ENCODE measurements around the gene NIPBL.

Gene NIPBL, protein sequence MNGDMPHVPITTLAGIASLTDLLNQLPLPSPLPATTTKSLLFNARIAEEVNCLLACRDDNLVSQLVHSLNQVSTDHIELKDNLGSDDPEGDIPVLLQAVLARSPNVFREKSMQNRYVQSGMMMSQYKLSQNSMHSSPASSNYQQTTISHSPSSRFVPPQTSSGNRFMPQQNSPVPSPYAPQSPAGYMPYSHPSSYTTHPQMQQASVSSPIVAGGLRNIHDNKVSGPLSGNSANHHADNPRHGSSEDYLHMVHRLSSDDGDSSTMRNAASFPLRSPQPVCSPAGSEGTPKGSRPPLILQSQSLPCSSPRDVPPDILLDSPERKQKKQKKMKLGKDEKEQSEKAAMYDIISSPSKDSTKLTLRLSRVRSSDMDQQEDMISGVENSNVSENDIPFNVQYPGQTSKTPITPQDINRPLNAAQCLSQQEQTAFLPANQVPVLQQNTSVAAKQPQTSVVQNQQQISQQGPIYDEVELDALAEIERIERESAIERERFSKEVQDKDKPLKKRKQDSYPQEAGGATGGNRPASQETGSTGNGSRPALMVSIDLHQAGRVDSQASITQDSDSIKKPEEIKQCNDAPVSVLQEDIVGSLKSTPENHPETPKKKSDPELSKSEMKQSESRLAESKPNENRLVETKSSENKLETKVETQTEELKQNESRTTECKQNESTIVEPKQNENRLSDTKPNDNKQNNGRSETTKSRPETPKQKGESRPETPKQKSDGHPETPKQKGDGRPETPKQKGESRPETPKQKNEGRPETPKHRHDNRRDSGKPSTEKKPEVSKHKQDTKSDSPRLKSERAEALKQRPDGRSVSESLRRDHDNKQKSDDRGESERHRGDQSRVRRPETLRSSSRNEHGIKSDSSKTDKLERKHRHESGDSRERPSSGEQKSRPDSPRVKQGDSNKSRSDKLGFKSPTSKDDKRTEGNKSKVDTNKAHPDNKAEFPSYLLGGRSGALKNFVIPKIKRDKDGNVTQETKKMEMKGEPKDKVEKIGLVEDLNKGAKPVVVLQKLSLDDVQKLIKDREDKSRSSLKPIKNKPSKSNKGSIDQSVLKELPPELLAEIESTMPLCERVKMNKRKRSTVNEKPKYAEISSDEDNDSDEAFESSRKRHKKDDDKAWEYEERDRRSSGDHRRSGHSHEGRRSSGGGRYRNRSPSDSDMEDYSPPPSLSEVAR (N-terminal part only)

DNA sequence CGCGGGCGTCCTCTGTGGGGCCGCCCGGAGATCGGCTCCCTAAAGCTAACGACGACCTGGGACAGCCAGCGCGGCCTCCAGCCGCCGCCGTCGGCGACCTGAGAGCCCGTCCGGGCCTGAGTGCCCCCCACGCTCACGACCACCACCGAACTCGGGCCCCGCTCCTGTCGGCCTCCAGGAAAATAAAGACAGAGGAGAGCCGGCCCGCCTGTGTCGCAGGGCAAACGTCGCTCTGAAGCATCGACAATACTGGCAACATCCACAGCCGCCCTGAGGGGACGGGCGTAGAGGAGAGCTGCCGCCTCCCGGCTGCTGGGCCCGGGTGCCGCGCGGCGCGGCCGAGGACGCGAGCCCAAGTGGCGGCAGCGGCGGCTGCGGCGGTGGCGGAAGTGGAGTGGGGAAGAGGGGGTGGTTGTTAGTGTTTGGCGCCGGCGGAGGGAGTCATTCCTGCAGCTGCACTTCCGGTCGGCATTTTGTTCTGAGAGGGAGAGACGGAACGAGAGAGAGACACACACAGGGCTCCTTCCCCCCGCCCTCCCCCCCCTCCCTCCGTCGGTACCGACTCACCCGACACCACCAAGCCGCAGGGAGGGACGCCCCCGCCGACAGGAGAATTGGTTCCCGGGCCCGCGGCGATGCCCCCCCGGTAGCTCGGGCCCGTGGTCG, at the start of gene NIPBL:
TSS of gene NIPBL (plus strand) at position 471 of the 666 bp plus-strand sequence. CDS start 76,928 bp downstream, outside the sequence.
- H3K27me3 ChIP-seq = no peaks in the 10 kb centered on the region
- H3K4me1 ChIP-seq (ENCODE audit: control insufficient read depth in 1 of 2, insufficient read depth in 1 of 2, low read depth in 1 of 2, low read length in 1 of 2) = peaks cover 42 to 46% of the 10 kb centered on the region in 2 experiments
- peak within 1 kb of the TSS; percentile 84 to 92 for H3K4me3 ChIP-seq (ENCODE audit: low read depth in 1 of 2, low read length in 1 of 2)
- TF ChIP-seq, protein P1, sequence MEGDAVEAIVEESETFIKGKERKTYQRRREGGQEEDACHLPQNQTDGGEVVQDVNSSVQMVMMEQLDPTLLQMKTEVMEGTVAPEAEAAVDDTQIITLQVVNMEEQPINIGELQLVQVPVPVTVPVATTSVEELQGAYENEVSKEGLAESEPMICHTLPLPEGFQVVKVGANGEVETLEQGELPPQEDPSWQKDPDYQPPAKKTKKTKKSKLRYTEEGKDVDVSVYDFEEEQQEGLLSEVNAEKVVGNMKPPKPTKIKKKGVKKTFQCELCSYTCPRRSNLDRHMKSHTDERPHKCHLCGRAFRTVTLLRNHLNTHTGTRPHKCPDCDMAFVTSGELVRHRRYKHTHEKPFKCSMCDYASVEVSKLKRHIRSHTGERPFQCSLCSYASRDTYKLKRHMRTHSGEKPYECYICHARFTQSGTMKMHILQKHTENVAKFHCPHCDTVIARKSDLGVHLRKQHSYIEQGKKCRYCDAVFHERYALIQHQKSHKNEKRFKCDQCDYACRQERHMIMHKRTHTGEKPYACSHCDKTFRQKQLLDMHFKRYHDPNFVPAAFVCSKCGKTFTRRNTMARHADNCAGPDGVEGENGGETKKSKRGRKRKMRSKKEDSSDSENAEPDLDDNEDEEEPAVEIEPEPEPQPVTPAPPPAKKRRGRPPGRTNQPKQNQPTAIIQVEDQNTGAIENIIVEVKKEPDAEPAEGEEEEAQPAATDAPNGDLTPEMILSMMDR (IDR thresholded peaks at IDR 0.05) = peak; percentile 63
- H3K36me3 ChIP-seq = no peaks in the 10 kb centered on the region
- H3K27ac ChIP-seq = peak within 1 kb of the TSS; percentile 98
- no peaks in the 10 kb centered on the region for H3K9me3 ChIP-seq

DNA sequence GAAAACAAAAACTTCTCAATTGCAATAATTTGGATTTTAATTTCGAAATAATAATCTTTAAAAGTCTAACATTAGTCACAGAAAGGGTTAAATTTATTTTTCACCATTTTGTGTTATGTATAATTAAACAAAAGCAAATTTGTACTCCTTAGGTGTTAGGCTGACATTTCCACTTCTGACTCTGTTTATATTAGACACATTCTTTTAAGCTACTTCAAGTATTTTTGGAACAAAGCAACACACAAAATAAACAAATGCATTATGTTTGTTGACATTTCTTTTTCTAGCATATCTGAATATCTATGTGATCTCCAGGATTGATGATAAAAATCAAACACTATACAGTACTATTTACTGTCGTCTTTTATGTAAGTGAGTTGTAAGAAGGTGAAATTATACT, 44.3 kb upstream of the NIPBL start:
- no peaks in the 10 kb centered on the region for H3K4me1 ChIP-seq (ENCODE audit: control insufficient read depth in 1 of 2, insufficient read depth in 1 of 2, low read depth in 1 of 2, low read length in 1 of 2)
- H3K27ac ChIP-seq = no peak overlapping the region
- H3K27me3 ChIP-seq = peaks cover 29% of the 10 kb centered on the region
- TF ChIP-seq, protein P1 (IDR thresholded peaks at IDR 0.05) = no peak
- H3K36me3 ChIP-seq = no peaks in the 10 kb centered on the region
- no peak overlapping the region for H3K4me3 ChIP-seq (ENCODE audit: low read depth in 1 of 2, low read length in 1 of 2)
- H3K9me3 ChIP-seq = no peaks in the 10 kb centered on the region

DNA sequence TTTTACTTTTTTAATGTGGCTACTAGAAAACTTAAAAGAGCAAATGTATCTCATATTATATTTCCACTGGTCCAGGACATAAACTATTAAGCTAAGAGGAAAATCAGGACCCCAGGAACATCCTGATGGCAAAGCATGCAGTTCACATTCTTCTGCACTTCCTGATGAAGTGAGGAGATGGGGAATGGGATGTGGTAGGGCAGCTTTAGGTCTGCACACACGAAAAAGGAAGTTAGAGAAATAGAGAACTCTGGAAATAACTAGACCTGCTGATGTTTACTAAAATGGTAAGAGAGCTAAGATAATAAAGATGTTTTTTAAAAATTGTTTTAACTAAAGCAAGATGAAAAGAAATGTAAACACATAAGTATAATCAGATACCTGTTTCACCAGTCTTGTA, 39.7 kb upstream of the NIPBL start:
- TF ChIP-seq, protein P1 (IDR thresholded peaks at IDR 0.05) = no peak
- Histone ChIP-seq H3K4me3 (ENCODE audit: low read depth in 1 of 2, low read length in 1 of 2) (no peak overlapping the region), H3K27ac (no peak overlapping the region), H3K36me3 (no peaks in the 10 kb centered on the region), H3K4me1 (ENCODE audit: control insufficient read depth in 1 of 2, insufficient read depth in 1 of 2, low read depth in 1 of 2, low read length in 1 of 2) (peaks cover 0 to under 1% of the 10 kb centered on the region in 2 experiments), H3K9me3 (no peaks in the 10 kb centered on the region), H3K27me3 (peaks cover 68% of the 10 kb centered on the region)

DNA sequence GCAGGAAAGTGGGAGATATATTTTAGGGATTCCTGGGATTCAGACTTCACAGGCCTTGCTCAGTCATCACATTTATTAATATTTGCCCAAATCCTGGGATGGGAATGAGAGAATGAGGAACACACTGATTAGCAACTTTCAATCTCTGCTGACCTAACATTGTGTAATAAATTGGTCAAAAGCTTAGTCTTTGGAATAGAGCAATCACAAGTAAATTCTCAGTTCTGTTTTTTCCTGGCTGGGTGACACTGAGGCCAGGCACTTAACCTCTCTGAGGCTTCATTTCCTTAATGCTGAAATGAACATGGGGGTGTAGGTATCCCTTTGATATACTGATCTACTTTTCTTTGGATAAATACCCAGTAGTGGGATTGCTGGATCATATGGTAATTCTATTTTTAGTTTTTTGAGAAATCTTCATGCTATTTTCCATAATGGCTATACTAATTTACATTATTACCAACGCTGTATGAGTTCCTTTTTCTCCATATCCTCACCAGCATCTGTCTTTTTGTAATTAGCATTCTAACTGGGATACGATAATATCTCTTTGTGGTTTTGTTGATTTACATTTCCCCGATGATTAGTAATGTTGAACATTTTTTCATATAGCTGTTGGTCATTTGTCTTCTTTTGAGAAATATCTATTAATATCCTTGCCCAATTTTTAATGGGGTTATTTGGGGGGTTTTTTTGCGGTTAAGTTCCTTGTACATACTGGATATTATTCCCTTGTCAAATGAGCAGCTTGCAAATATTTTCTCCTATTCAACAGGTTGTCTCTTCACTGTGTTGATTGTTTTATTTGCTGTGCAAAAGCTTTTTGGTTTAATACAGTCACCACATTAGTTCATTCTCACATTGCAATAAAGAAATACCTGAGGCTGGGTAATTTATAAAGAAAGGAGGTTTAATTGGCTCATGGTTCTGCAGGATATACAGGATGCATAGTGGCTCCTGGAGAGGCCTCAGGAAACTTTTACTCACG, 36.8 kb upstream of the NIPBL start:
- Histone ChIP-seq H3K4me3 (ENCODE audit: low read depth in 1 of 2, low read length in 1 of 2) (no peak overlapping the region), H3K27me3 (peaks cover 71% of the 10 kb centered on the region), H3K4me1 (ENCODE audit: control insufficient read depth in 1 of 2, insufficient read depth in 1 of 2, low read depth in 1 of 2, low read length in 1 of 2) (peaks cover 4 to 7% of the 10 kb centered on the region in 2 experiments), H3K27ac (no peak overlapping the region), H3K36me3 (no peaks in the 10 kb centered on the region), H3K9me3 (no peaks in the 10 kb centered on the region)
- TF ChIP-seq, protein P1 (IDR thresholded peaks at IDR 0.05) = no peak
